Upper lobe of left lung (tissue), 4 donors: ENCODE data around the gene MX1.

Source experiments
- CTCF ChIP-seq, 6 experiments: fragments of 450-650 bp in 4 of 6; fragments of 200-600 bp in 2 of 6; sonication (generic) in 2 of 6; IDR thresholded peaks; one replicate each; pipeline ENCODE4 v1.5.1; 2016 to 2019; ENCODE audit warnings: antibody characterized with exemption in 6 of 6
- EP300 ChIP-seq, 4 donors: sonication (generic); formaldehyde crosslinking; IDR thresholded peaks; one replicate each; pipeline ENCODE4 v1.5.1; 2017; ENCODE audit warnings: antibody characterized with exemption in 4 of 4, control low read depth in 2 of 4
- POLR2A ChIP-seq, 4 donors: fragments of 450-650 bp; IDR thresholded peaks; one replicate each; pipeline ENCODE4 v1.5.1; 2016 to 2017; ENCODE audit warnings: antibody characterized with exemption in 4 of 4, mild to moderate bottlenecking in 2 of 4

GRCh38 chr21:41475714-41476420, 49.8 kb downstream of the MX1 start:
- TF ChIP-seq CTCF (IDR thresholded peaks at IDR 0.05) (no peak), EP300 (IDR thresholded peaks at IDR 0.05) (no peak), POLR2A (IDR thresholded peaks at IDR 0.05) (no peak)
